NCI-H2081 (cell line): ENCODE results near the gene TBC1D7.

Source experiments
- DNase-seq, 2 experiments: peaks; one replicate each; lab custom pipeline; 2025; lab: John Stamatoyannopoulos, UW

TBC1D7 gene

GRCh38 chr6:13272131-13273046, 55.9 kb downstream of the TBC1D7 start:
- no peak for DNase-seq

- DNase-seq, result no peak
Observed at GRCh38 chr6:13268913-13269518, 59.3 kb downstream of the TBC1D7 start.

DNA sequence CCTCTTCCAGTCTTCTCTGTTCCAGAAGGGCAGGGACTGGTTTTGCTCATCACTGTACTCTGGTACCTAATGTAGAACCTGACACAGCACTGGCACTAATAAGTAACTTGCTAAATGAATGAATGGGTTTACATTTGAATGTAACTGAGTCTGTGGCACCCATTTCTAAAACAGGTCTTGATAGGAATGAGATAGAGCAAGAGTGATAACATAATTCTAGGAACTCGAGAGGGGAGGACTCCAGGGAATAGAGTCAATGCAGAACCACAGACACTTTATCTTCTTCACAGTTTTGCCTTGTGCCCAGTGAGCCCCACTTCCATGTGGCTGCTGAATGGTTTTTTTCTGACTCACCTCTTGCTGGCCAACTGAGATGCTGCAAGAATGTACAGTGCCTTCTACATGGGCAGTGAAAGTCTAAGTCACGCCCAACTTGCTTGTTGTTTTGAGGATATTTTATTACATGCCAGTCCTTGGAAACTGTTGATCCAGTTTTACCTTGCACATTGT, 61.1 kb downstream of the TBC1D7 start:
- no peak for DNase-seq

- no peak for DNase-seq
Observed at GRCh38 chr6:13263669-13264068, 64.7 kb downstream of the TBC1D7 start.

DNA sequence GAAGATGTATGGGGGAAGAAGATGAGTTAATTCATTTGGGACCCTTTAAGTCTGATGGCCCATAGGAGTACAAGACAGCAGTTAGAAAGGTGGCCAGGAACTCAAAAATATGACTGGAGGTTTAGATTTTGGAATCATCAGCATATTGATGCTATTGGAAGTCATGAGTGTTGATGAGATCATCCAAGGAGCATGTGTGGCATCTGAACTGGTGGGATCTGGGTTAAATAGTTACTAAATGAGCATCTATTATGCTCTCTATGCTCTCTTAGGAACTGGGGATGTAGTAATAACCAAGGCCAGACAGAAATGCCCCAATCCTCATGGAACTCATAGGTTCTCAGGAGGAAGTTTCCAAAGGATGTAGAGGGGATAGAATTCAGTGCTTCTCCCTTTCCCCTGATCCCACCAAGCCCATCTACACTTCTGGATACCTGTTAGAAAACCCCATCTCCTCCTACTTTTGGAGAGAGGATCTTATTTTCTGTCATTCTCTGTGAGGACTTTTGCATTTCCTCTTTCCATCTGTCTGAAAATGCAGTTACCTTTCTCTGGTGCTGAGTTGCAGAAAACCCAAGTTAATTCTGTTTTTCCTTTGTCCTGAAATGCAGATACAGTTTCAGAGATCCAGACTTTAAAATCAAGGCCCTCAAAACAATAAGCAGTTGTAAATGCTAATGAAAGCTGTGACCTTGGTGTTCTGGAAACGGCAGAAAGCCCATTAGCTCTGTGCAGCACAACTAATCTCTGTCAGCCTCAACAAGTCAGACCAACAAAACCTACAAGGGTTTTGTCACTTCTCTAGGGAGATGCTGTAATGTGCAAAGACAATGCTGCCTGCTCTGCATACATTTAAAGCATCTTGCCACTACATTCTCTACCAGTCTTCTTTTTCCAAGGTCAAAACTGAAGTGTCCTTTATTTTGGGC, 65.8 kb downstream of the TBC1D7 start:
- no peak for DNase-seq

DNA sequence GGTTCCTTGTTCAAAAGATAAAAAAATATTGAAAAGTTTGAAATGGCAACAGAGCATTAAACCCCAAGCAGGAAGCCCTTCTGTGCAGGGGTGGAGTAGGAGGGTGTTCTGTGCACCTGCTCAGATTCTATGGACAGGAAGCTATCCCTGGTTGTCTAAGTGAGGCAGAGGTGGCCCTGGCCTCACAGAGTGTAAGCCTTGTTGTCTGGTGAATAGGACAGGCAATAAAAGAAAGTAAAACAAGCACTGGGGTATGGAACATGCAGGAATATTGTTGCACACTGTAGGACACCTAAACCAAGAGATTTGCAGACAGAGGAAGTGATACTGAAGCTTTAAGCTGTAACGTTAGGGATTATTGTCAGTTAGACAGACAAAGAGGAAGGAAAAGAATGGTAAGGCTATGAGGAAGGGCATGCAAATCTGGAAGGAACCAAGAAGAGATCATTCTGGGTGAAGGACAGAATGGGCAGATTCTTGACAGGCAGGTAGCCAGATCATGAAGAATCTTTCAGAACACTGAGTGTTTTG, 66.8 kb downstream of the TBC1D7 start:
- no peak for DNase-seq

DNA sequence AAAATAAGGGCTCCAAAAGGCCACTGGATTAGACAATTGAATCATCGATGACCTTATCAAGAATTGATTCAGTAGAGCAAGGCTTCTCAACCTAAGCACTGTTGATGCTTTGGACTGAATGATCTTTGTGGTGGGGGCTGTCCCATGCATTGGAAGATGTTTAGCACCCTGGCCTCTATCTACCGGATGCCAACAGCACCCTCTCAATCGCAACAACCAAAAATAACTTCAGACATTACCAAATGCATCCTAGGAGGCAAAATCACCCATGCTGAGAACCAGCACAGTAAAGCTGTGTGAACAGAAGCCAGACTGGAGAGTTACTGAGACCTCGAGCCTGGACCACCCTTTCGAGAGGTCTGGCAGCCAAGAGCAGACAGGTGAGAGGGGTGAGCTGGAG, 67.5 kb downstream of the TBC1D7 start:
- DNase-seq, result no peak

DNA sequence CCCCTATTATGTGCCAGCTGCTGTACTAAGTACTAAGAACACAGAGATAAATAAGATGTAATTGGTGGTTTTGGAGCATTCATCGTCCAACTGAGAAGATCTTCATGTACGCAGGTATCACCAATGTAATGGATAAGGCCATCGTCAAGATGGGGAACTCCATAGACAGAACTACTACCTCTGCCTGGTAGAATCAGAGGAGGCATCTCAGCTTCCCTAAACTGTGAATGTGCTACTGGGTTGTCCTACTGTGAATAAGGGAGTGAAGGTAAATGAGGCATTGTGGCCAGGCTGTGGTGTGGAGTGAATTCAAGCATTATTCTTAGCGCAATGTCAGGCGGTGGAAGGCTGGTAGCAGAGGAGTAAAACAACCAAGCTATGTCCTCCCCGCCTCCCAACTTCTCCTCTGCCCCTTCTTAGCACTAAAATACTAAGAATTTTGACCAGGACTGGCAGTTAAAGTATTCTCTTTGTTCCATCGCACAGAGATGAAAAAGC, 68.2 kb downstream of the TBC1D7 start:
- no peak for DNase-seq

DNA sequence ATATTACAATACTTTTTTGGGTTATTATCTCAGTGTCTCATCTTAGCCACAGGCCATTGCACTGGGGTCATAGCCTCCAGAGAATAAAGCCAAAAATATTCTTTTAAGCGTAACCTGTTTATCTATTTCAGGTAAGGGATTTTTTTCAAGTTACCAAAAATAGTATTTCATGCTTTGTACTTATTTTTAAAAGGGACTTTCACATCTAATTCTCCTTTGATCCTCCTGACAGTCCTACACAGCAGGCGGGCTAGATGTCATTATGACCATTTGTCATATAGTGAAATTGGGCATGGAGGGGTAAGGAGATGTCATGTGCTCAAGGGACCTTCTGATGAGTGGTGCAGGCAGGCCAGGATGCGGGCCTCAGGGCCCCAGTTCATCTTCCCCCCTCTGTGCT, 68.9 kb downstream of the TBC1D7 start:
- no peak for DNase-seq

- no peak for DNase-seq
Observed at GRCh38 chr6:13256266-13257001, 71.9 kb downstream of the TBC1D7 start.
